GM10847 (cell line): ENCODE results near the gene COPS6.

Experiments used
- POLR2A ChIP-seq: IDR thresholded peaks from 2 replicates; pipeline ENCODE4 v1.6.1; 2011; ENCODE audit not compliant: insufficient read length; ENCODE audit errors: extremely low read depth

Gene COPS6

DNA sequence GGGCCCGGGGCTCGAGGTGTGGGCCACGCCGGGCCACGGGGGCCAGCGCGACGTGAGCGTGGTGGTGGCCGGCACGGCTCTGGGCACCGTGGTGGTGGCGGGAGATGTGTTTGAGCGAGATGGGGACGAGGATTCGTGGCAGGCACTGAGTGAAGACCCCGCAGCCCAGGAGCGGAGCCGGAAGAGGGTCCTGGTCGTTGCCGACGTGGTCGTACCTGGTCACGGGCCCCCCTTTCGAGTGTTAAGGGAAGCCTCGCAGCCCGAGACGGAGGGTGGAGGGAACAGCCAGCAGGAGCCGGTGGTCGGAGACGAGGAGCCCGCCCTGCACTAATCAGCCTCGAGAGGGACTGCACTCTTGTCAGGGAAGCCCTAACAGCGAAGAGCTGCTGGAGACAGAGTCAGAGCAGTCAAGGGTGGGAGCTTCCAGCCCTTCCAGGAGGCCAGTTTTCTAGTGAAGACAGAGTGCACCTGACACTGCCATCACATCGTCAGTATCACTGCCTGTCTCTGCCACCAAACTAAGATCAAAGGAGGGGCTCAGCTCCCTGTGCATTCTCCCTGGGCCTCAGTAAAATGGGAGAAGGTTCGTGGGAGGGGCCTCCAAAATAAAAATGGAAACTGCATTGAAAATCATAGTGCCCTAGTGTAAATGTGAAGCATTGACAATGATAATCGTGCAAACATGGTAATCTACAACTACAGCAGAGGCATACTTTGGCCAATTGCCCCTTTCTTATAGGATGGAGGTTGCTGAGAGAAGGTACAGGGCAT is 39.3 kb downstream of the COPS6 start:
- no peak for TF ChIP-seq POLR2A

DNA sequence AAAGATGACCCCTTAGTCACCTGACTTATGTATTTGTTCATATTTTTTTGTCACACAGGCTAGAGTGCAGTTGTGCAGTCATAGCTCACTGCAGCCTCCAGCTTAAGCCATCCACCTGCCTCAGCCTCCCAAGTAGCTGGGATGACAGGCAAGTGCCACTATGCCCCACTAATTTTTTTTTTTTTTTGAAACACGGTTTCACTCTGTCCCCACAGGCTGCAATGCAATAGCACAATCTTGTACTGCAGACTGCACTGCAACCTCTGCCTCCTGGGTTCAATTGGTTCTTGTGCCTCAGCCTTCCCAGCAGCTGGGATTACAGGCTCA is 39.8 kb downstream of the COPS6 start:
- TF ChIP-seq POLR2A, result no peak

DNA sequence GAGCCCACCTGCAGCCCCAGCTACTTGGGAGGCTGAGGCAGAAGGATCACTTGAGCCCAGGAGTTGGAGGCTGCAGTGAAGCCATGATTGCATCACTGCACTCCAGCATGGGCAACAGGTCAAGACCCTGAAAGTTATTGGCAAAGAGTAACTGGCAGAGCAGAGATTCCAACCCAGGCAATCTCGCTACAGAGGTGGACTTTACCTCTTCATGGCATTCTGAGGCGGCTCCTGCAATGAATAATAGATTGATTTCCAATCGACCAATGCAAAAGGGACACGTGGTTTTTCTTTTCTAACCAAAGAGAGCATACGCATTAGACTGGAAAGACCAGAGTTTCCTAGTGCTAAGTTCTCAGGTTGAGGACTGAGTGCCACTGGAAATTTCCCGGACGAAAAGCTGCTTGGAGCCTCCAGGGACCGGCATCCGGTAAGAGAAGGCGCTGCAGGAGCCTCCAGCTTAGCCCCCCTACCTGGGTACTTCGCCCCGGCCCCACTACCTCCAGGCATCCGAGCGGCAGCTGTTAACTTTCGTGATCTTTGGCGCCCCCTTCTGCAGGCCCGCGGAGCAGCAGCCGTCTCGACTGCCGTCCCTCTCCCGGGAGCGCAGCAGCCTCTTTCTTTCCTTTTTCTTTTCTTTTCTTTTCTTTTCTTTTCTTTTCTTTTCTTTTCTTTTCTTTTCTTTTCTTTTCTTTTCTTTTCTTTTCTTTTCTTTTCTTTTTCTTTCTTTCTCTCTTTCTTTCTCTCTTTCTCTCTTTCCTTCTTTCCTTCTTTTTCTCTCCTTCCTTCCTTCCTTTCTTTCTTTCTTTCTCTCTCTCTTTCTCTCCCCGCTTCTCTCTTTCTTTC is 42.1 kb downstream of the COPS6 start:
- no peak for TF ChIP-seq POLR2A

DNA sequence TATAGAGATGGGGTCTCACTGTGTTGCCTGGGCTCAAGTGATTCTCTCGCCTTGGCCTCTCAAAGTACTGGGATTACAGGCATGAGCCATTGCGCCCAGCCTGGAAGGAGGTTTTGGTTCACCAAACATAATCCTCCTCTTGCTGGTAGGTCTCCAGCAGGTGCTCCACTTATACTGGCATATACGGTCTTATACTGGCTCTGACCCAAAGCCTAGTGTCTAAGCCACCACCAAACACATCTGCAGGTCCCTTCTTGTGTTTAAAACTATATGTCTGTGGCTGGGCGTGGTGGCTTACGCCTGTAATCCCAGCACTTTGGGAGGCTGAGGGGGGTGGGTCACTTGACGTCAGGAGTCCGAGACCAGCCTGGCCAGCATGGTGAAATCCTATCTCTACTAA is 43.4 kb downstream of the COPS6 start:
- no peak for TF ChIP-seq POLR2A

DNA sequence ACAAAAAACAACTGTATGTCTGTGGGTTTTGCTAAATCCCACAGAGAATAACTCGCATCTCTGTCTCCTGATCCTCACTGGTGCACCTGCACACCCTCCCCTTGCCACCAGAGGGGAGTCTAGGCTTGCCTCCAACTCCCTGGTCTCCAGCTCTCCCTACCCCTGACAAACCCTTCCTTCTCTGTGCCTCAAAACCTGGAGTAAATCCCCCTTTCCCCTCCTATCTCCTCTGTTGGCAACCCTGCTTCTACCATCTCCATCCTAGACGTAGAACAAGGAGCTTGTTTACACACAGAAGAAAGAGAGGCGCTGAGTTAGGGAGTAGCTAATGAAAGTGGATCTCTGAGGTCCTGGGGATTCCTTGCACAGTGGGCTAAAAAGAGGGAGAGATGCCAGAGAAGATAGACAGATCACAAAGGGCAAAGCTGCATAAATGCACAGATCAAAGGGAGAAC is 44.0 kb downstream of the COPS6 start:
- no peak for TF ChIP-seq POLR2A

DNA sequence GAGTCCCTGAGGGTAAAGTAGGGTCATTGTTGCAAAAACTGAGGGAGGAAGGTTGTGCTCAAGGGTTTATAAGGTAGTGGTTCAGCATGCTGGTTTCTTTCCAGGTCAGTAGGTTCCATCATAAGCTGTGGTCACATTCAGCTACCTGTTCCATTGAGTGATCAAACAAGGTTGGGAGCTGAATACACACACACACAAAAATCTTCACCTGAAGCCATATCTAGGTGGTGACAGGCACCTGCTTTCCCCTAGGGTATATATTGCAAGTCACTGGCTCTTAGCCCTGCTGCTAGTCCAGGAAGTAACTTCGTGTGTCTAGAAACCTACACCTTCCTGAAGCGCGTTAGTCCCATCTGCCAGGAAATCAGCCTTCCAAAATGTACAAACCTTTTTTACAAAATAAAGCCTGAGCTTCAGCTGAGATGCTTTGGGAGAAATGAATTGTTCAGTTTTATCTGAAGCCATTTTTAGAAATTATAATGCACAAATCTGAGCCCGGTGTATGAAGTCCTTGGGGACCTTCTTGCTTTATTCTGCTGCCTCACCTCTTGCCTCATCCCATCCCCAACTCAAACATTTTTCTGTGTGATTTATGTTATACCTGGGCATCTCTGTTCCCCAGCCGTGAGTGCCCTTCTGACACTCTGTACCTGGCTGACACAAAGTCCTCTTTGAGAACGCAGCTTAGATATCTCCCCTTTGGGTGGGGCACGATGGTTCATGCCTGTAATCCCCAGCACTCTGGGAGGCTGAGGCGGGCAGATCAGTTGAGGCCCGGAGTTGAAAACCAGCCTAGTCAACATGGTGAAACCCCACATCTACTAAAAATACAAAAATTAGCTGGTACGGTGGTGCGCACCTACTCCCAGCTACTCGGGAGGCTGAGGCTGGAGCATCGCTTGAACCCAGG is 49.3 kb downstream of the COPS6 start:
- TF ChIP-seq POLR2A, result no peak

DNA sequence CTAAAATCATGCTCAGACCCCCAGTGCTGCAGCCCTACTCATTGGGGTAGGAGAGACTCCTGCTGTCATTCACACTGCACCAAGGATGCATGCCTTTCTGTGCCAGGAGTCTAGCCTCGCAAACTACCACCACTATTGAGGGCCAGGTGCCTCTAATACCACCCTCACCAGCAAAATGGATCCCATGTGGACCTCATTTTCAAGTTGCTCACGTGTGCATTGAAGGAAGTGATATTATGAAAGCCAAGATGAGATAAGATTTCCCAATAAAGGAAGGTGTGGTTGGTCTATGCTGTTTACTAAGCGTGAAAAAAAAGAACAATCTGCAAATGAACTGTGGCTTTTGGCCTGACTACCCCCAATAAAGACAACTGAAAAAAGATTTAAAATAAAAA is 52.8 kb downstream of the COPS6 start:
- no peak for TF ChIP-seq POLR2A
